SK-N-SH (cell line): ENCODE data around the gene TMEM51.

ENCODE experiments used
- ELF1 ChIP-seq: IDR thresholded peaks from 2 replicates; pipeline ENCODE4 v1.4.0; 2012
- EZH2phosphoT487 ChIP-seq: fragments of 200-600 bp; sonication (generic); IDR thresholded peaks from 2 replicates; pipeline ENCODE4 v1.6.1; 2017; ENCODE audit warnings: low read depth, mixed run types, mild to moderate bottlenecking, antibody characterized with exemption, moderate library complexity, borderline replicate concordance
- FOXJ3 ChIP-seq: sonication (generic); formaldehyde crosslinking; IDR thresholded peaks from 2 replicates; pipeline ENCODE4 v1.5.1; 2020; ENCODE audit warnings: mild to moderate bottlenecking, missing genetic modification reagents
- FOXM1 ChIP-seq: IDR thresholded peaks from 2 replicates; pipeline ENCODE4 v1.4.0; 2012; ENCODE audit warnings: low read depth, mild to moderate bottlenecking
- MAX ChIP-seq: IDR thresholded peaks from 2 replicates; pipeline ENCODE4 v1.4.0; 2012; ENCODE audit warnings: low read depth
- PBX3 ChIP-seq: IDR thresholded peaks from 2 replicates; pipeline ENCODE4; 2012
- POLR2AphosphoS5 ChIP-seq: IDR thresholded peaks from 2 replicates; pipeline ENCODE4 v1.6.1; 2012; ENCODE audit warnings: low read depth, low read length
- RAD21 ChIP-seq: IDR thresholded peaks from 2 replicates; pipeline ENCODE4 v1.6.1; 2012; ENCODE audit warnings: mild to moderate bottlenecking, low read length
- SMC3 ChIP-seq: IDR thresholded peaks from 2 replicates; pipeline ENCODE4 v1.6.1; 2012; ENCODE audit warnings: low read depth, low read length, improper control_type of control experiment
- TAF1 ChIP-seq: IDR thresholded peaks from 2 replicates; pipeline ENCODE4 v1.6.1; 2012; ENCODE audit warnings: low read depth, mild to moderate bottlenecking, low read length, moderate library complexity, borderline replicate concordance
- TCF12 ChIP-seq: IDR thresholded peaks from 2 replicates; pipeline ENCODE4 v1.4.0; 2012
- YY1 ChIP-seq: IDR thresholded peaks from 2 replicates; pipeline ENCODE4 v1.4.0; 2012; ENCODE audit warnings: low read depth, mild to moderate bottlenecking

GRCh38 chr1:15130607-15131006 lies 22.9 kb upstream of the TMEM51 start:
- TF ChIP-seq RAD21 (no peak), MAX (no peak), EZH2phosphoT487 (no peak), POLR2AphosphoS5 (no peak), YY1 (no peak), SMC3 (no peak), TCF12 (no peak), FOXM1 (no peak), PBX3 (no peak), FOXJ3 (CRISPR knock-in tag) (no peak), ELF1 (no peak), TAF1 (no peak)
